NCI-H2227 (cell line): ENCODE results near the gene MEF2B.
A peak's percentile ranks its signal among the peaks of the same experiment; 100 is the strongest.
"Not testable (repeated sequence)": the region's sequence is repeated elsewhere in the genome, so short reads cannot be mapped to it uniquely, and the experiment has no call there.

Experiments used
- DNase-seq: peaks from one replicate; lab custom pipeline; 2025; ENCODE audit not compliant: unreplicated experiment; lab: John Stamatoyannopoulos, UW

The MEF2B gene

GRCh38 chr19:19193926-19194325 lies 23.9 kb upstream of the MEF2B start:
- no peak for DNase-seq

GRCh38 chr19:19192910-19193423 lies 22.9 kb upstream of the MEF2B start:
- DNase-seq = no peak

GRCh38 chr19:19192078-19192882 lies 22.2 kb upstream of the MEF2B start, which contains the start of the genes BORCS8 and RFXANK:
BORCS8 (minus strand) TSS chr19:19192152; CDS start chr19:19192117, 35 bp downstream.
RFXANK (plus strand) TSS chr19:19192258; CDS start chr19:19193947, 1,689 bp downstream.
- DNase-seq = peak; percentile 98

- DNase-seq = no peak
Measured at GRCh38 chr19:19191768-19192077, 21.7 kb upstream of the MEF2B start.

GRCh38 chr19:19186742-19187141 lies 16.7 kb upstream of the MEF2B start:
- no peak for DNase-seq

- peak; percentile 19 for DNase-seq
Measured at GRCh38 chr19:19185853-19186740, 16.0 kb upstream of the MEF2B start.

- DNase-seq = no peak
Measured at GRCh38 chr19:19181488-19181998, 11.5 kb upstream of the MEF2B start.

- DNase-seq = no peak
Measured at GRCh38 chr19:19179548-19180441, 9.7 kb upstream of the MEF2B start.

GRCh38 chr19:19176950-19177349 lies 6.9 kb upstream of the MEF2B start:
- DNase-seq = no peak

GRCh38 chr19:19173243-19173642 lies 3.2 kb upstream of the MEF2B start:
- not testable (repeated sequence) for DNase-seq

GRCh38 chr19:19171821-19172532 lies 1.9 kb upstream of the MEF2B start:
- no peak for DNase-seq

- no peak for DNase-seq
Measured at GRCh38 chr19:19170873-19171672, 1.0 kb upstream of the MEF2B start.

GRCh38 chr19:19169236-19170052 lies 619 bp downstream of the MEF2B start:
- DNase-seq = no peak

- no peak for DNase-seq
Measured at GRCh38 chr19:19167612-19168011, 2.5 kb downstream of the MEF2B start.

- DNase-seq = no peak
Measured at GRCh38 chr19:19165396-19165795, 4.7 kb downstream of the MEF2B start.

- DNase-seq = no peak
Measured at GRCh38 chr19:19162495-19162894, 7.6 kb downstream of the MEF2B start.

- DNase-seq = no peak
Measured at GRCh38 chr19:19160461-19161035, 9.5 kb downstream of the MEF2B start.

- DNase-seq = no peak
Measured at GRCh38 chr19:19159534-19159933, 10.5 kb downstream of the MEF2B start.
